Measurements from ENCODE around the gene PLCH1. TPM values are rescaled to one million over a fixed set of nuclear protein-coding genes. Genes with fewer than 3 reads are reported as not detected.

Gene PLCH1
- total RNA-seq, 1 experiment from 2014 or later = 13.4 TPM

GRCh38 chr3:155528579-155528978, 216.3 kb downstream of the PLCH1 start:
- BruUV-seq (replicated peaks) = no TSS peak
- Mint-ChIP-seq H3K4me1 (ENCODE audit: low read depth, unreplicated experiment) (no peaks in the 10 kb centered on the region), H3K27me3 (ENCODE audit: unreplicated experiment) (no peaks in the 10 kb centered on the region), H3K4me3 (ENCODE audit: low read depth, unreplicated experiment) (no peak overlapping the region), H3K27ac (ENCODE audit: unreplicated experiment) (no peak overlapping the region), H3K9me3 (ENCODE audit: low read depth, unreplicated experiment) (peaks cover 4% of the 10 kb centered on the region), H3K36me3 (ENCODE audit: insufficient read depth, unreplicated experiment) (no peaks in the 10 kb centered on the region)
- no peak for DNase-seq
- CTCF ChIA-PET = no interaction called here
- intact Hi-C loops (cut with micrococcal nuclease; ENCODE audit: unreplicated experiment) = no loop called here
- no peak for TF ChIP-seq CTCF (IDR thresholded peaks at IDR 0.05; ENCODE audit: unreplicated experiment)

GRCh38 chr3:155525324-155525833, 219.5 kb downstream of the PLCH1 start:
- no peaks in the 10 kb centered on the region for H3K9me3 Mint-ChIP-seq (ENCODE audit: low read depth, unreplicated experiment)
- H3K27me3 Mint-ChIP-seq (ENCODE audit: unreplicated experiment) = no peaks in the 10 kb centered on the region
- no TSS peak for BruUV-seq (replicated peaks)
- TF ChIP-seq CTCF (IDR thresholded peaks at IDR 0.05; ENCODE audit: unreplicated experiment) = no peak
- no peak overlapping the region for H3K27ac Mint-ChIP-seq (ENCODE audit: unreplicated experiment)
- intact Hi-C loops (cut with micrococcal nuclease; ENCODE audit: unreplicated experiment) = no loop called here
- no peaks in the 10 kb centered on the region for H3K4me1 Mint-ChIP-seq (ENCODE audit: low read depth, unreplicated experiment)
- H3K36me3 Mint-ChIP-seq (ENCODE audit: insufficient read depth, unreplicated experiment) = no peaks in the 10 kb centered on the region
- CTCF ChIA-PET = no interaction called here
- H3K4me3 Mint-ChIP-seq (ENCODE audit: low read depth, unreplicated experiment) = no peak overlapping the region
- DNase-seq = no peak

DNA sequence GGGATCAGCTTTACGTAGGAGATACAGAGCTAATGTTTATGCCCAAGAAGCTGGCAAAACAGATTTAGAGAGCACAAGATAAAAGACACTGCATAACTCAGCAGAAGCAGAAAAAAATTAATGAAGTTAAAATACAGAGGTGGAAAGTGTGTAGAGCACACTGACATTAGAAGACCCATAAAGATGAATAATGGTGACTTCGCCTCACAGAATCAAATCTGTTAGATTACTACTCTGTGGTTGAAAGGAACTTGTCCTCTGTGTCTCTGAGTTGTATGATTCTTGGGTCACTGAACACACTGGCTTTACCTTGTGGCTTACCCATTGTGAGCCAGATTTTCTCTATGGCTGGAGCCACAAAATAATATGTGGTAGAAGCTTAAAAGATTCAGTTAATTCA, 224.4 kb downstream of the PLCH1 start:
- CTCF ChIA-PET = no interaction called here
- BruUV-seq (replicated peaks) = no TSS peak
- Mint-ChIP-seq H3K36me3 (ENCODE audit: insufficient read depth, unreplicated experiment) (no peaks in the 10 kb centered on the region), H3K4me3 (ENCODE audit: low read depth, unreplicated experiment) (no peak overlapping the region), H3K9me3 (ENCODE audit: low read depth, unreplicated experiment) (no peaks in the 10 kb centered on the region), H3K27ac (ENCODE audit: unreplicated experiment) (no peak overlapping the region), H3K4me1 (ENCODE audit: low read depth, unreplicated experiment) (no peaks in the 10 kb centered on the region), H3K27me3 (ENCODE audit: unreplicated experiment) (no peaks in the 10 kb centered on the region)
- no peak for DNase-seq
- TF ChIP-seq CTCF (IDR thresholded peaks at IDR 0.05; ENCODE audit: unreplicated experiment) = no peak
- intact Hi-C loops (cut with micrococcal nuclease; ENCODE audit: unreplicated experiment) = no loop called here

DNA sequence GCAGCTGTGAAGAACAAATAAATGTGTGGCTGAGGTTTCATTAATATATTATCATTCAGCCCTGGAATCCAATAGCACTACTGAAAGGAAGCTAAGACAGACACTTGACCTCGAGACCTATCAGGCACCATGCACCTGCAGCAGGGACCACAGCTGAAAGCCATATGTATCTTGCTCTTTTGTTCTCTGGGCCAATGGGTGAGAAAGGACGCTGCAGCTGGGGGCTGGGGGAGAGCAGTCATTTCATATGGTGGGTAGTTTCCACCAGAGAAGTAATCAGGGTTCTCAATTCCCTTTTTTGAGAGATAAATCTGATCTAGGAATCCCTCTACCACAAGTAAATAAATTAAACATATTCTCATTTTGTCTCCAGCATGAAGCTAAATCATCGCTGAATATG, 225.8 kb downstream of the PLCH1 start:
- Mint-ChIP-seq H3K27me3 (ENCODE audit: unreplicated experiment) (no peaks in the 10 kb centered on the region), H3K27ac (ENCODE audit: unreplicated experiment) (no peak overlapping the region), H3K4me3 (ENCODE audit: low read depth, unreplicated experiment) (no peak overlapping the region), H3K9me3 (ENCODE audit: low read depth, unreplicated experiment) (no peaks in the 10 kb centered on the region), H3K4me1 (ENCODE audit: low read depth, unreplicated experiment) (no peaks in the 10 kb centered on the region), H3K36me3 (ENCODE audit: insufficient read depth, unreplicated experiment) (no peaks in the 10 kb centered on the region)
- CTCF ChIA-PET = interaction anchor here (1.0 to 1.5 kb wide), 2 partner anchors 27 to 183 kb away, joined by 3 to 4 read pairs; no protein-coding TSS in a partner anchor
- no TSS peak for BruUV-seq (replicated peaks)
- TF ChIP-seq CTCF (IDR thresholded peaks at IDR 0.05; ENCODE audit: unreplicated experiment) = no peak
- DNase-seq = no peak
- intact Hi-C loops (cut with micrococcal nuclease; ENCODE audit: unreplicated experiment) = no loop called here

Data from Calu3 (cell line).